Fibroblast of lung (primary cell): Measurements from ENCODE around the gene KLHL7. TPM values are rescaled to one million over a fixed set of nuclear protein-coding genes. Genes with fewer than 3 reads are reported as not detected.

Source experiments
- DNase-seq, 2 donors: peaks; one replicate each; pipeline versions ENCODE4 v3.0.0 to v3.0.0-alpha.2; 2010; ENCODE audit warnings: low read depth in 2 of 2
- H2AFZ ChIP-seq: 2 replicates; pipeline ENCODE4 v1.5.1; 2012; ENCODE audit warnings: low read length, control low read depth, inconsistent platforms
- H3K27ac ChIP-seq: 2 replicates; pipeline ENCODE4 v1.5.1; 2011; ENCODE audit warnings: low read length, control low read depth; ENCODE audit not compliant: insufficient read depth
- H3K27me3 ChIP-seq: 2 replicates; pipeline ENCODE4 v1.5.1; 2011; ENCODE audit warnings: mild to moderate bottlenecking, low read length; ENCODE audit not compliant: control insufficient read depth, insufficient read depth
- H3K36me3 ChIP-seq: 2 replicates; pipeline ENCODE4 v1.5.1; 2011; ENCODE audit warnings: low read length; ENCODE audit not compliant: control insufficient read depth, insufficient read depth
- H3K4me1 ChIP-seq: 2 replicates; pipeline ENCODE4 v1.5.1; 2011; ENCODE audit warnings: low read length; ENCODE audit not compliant: control insufficient read depth, insufficient read depth; ENCODE audit errors: extremely low read depth
- H3K4me2 ChIP-seq: 2 replicates; pipeline ENCODE4 v1.5.1; 2011; ENCODE audit warnings: low read length, control low read depth; ENCODE audit not compliant: insufficient read depth; ENCODE audit errors: extremely low read depth
- H3K4me3 ChIP-seq, 4 experiments: fragments of 200-600 bp in 1 of 4; sonication (generic) in 1 of 4; replicated peaks in 1 of 4; 2 replicates each; pipeline ENCODE4 v1.5.1; 2011 to 2016; ENCODE audit warnings: low read length in 4 of 4, low read depth in 3 of 4, mild to moderate bottlenecking in 3 of 4, control low read depth in 2 of 4, inconsistent platforms in 1 of 4, mixed read lengths in 1 of 4; ENCODE audit not compliant: insufficient read depth in 1 of 4; ENCODE audit errors: control extremely low read depth in 1 of 4
- H3K79me2 ChIP-seq: 2 replicates; pipeline ENCODE4 v1.5.1; 2012; ENCODE audit warnings: mild to moderate bottlenecking, low read length, inconsistent platforms; ENCODE audit not compliant: control insufficient read depth, insufficient read depth
- H3K9ac ChIP-seq: 2 replicates; pipeline ENCODE4 v1.5.1; 2011; ENCODE audit warnings: mild to moderate bottlenecking, low read length, control low read depth; ENCODE audit not compliant: insufficient read depth
- H3K9me3 ChIP-seq: 2 replicates; pipeline ENCODE4 v1.5.1; 2012; ENCODE audit warnings: low read depth, low read length; ENCODE audit not compliant: control insufficient read depth, insufficient read depth
- H4K20me1 ChIP-seq: 2 replicates; pipeline ENCODE4 v1.5.1; 2011; ENCODE audit warnings: low read length; ENCODE audit not compliant: control insufficient read depth, insufficient read depth; ENCODE audit errors: extremely low read depth
- CTCF ChIP-seq, 2 donors: IDR thresholded peaks in 1 of 2; conservative IDR thresholded peaks in 1 of 2; 1 replicate in 1 of 2; 2 replicates in 1 of 2; pipeline ENCODE4 v1.5.1; 2011 to 2012; ENCODE audit warnings: low read length in 2 of 2, control low read depth in 1 of 2, inconsistent platforms in 1 of 2, low read depth in 1 of 2, mild to moderate bottlenecking in 1 of 2
- EZH2 ChIP-seq: IDR thresholded peaks from 2 replicates; pipeline ENCODE4 v1.5.1; 2012; ENCODE audit warnings: low read length, control low read depth, mild to moderate bottlenecking; ENCODE audit errors: missing control alignments
- polyA plus RNA-seq, 2 donors: library from polyadenylated mRNA; depleted of rRNA in 1 of 2; stranded (reverse) in 1 of 2; unstranded in 1 of 2; fragments of >200 nt; gene quantifications; 2 replicates each; pipeline ENCODE4 v1.2.1, GENCODE V29; 2011 to 2012; ENCODE audit warnings: missing spikeins in 1 of 2
- total RNA-seq: library from RNA; depleted of rRNA; stranded (reverse); fragments of >200 nt; gene quantifications from 2 replicates; pipeline ENCODE4 v1.2.1, GENCODE V29; 2014

The KLHL7 gene
- total and polyA plus RNA-seq, 2 donors (not counting 1 experiment from before 2014, with no cell fraction given) = 23.5 to 44.5 TPM

GRCh38 chr7:23098460-23098859 is 7.1 kb upstream of the KLHL7 start:
- no peak for DNase-seq
- no peaks in the 10 kb centered on the region for H3K79me2 ChIP-seq
- no peaks in the 10 kb centered on the region for H3K9me3 ChIP-seq
- H3K4me3 ChIP-seq = no peak overlapping the region
- no peak overlapping the region for H3K27ac ChIP-seq
- TF ChIP-seq CTCF (conservative IDR thresholded peaks at IDR 0.05 in 1 of 2, IDR thresholded peaks at IDR 0.05 in 1 of 2; ENCODE audit: low read depth in 1 of 2, low read length in 2 of 2) (no peak), EZH2 (no peak)
- no peaks in the 10 kb centered on the region for H3K27me3 ChIP-seq
- no peak overlapping the region for H3K9ac ChIP-seq
- H4K20me1 ChIP-seq = no peaks in the 10 kb centered on the region
- no peaks in the 10 kb centered on the region for H3K36me3 ChIP-seq
- H3K4me1 ChIP-seq = no peaks in the 10 kb centered on the region
- H3K4me2 ChIP-seq = no peak overlapping the region
- no peak overlapping the region for H2AFZ ChIP-seq

- Histone ChIP-seq H3K27me3 (no peaks in the 10 kb centered on the region), H3K4me3 (no peak overlapping the region), H3K27ac (no peak overlapping the region), H3K79me2 (no peaks in the 10 kb centered on the region), H3K36me3 (no peaks in the 10 kb centered on the region), H3K9ac (no peak overlapping the region), H3K4me1 (no peaks in the 10 kb centered on the region), H3K9me3 (no peaks in the 10 kb centered on the region), H2AFZ (no peak overlapping the region), H3K4me2 (no peak overlapping the region), H4K20me1 (no peaks in the 10 kb centered on the region)
- DNase-seq = no peak
- no peak for TF ChIP-seq CTCF (conservative IDR thresholded peaks at IDR 0.05 in 1 of 2, IDR thresholded peaks at IDR 0.05 in 1 of 2; ENCODE audit: low read depth in 1 of 2, low read length in 2 of 2)
- TF ChIP-seq EZH2 = no peak
Observed at GRCh38 chr7:23100697-23101096, 4.9 kb upstream of the KLHL7 start.

GRCh38 chr7:23105086-23105643 is 420 bp upstream of the KLHL7 start:
- no peaks in the 10 kb centered on the region for H3K9me3 ChIP-seq
- no peaks in the 10 kb centered on the region for H3K4me1 ChIP-seq
- peak overlapping the region; percentile 91 for H3K27ac ChIP-seq
- peak overlapping the region; percentile 85 for H3K9ac ChIP-seq
- H3K79me2 ChIP-seq = peaks cover 18% of the 10 kb centered on the region
- no peaks in the 10 kb centered on the region for H3K27me3 ChIP-seq
- no peaks in the 10 kb centered on the region for H3K36me3 ChIP-seq
- H4K20me1 ChIP-seq = no peaks in the 10 kb centered on the region
- peak overlapping the region; percentile 76 to 97 (median 83) for H3K4me3 ChIP-seq
- peak overlapping the region; percentile 95 for H3K4me2 ChIP-seq
- TF ChIP-seq CTCF (conservative IDR thresholded peaks at IDR 0.05 in 1 of 2, IDR thresholded peaks at IDR 0.05 in 1 of 2; ENCODE audit: low read depth in 1 of 2, low read length in 2 of 2) = no peak
- TF ChIP-seq EZH2 = no peak
- H2AFZ ChIP-seq = peak overlapping the region; percentile 95
- no peak for DNase-seq
